ENCODE results near the gene GPC3. TPM values are rescaled to one million over a fixed set of nuclear protein-coding genes. Genes with fewer than 3 reads are reported as not detected.

The GPC3 gene
- total RNA-seq, 4 donors from 2014 or later, result 8.4 to 28.2 (median 20.4) TPM

- Histone ChIP-seq H3K27ac (no peak overlapping the region), H3K9me3 (no peaks in the 10 kb centered on the region), H3K27me3 (no peaks in the 10 kb centered on the region), H3K36me3 (no peaks in the 10 kb centered on the region), H3K4me3 (replicated peaks in 1 of 3) (no peak overlapping the region), H3K4me1 (no peaks in the 10 kb centered on the region)
- intact Hi-C loops (cut with DNase I), result no loop called here
- DNase-seq, result no peak
- no peak for TF ChIP-seq POLR2A (IDR thresholded peaks at IDR 0.05)
- TF ChIP-seq, protein P1, sequence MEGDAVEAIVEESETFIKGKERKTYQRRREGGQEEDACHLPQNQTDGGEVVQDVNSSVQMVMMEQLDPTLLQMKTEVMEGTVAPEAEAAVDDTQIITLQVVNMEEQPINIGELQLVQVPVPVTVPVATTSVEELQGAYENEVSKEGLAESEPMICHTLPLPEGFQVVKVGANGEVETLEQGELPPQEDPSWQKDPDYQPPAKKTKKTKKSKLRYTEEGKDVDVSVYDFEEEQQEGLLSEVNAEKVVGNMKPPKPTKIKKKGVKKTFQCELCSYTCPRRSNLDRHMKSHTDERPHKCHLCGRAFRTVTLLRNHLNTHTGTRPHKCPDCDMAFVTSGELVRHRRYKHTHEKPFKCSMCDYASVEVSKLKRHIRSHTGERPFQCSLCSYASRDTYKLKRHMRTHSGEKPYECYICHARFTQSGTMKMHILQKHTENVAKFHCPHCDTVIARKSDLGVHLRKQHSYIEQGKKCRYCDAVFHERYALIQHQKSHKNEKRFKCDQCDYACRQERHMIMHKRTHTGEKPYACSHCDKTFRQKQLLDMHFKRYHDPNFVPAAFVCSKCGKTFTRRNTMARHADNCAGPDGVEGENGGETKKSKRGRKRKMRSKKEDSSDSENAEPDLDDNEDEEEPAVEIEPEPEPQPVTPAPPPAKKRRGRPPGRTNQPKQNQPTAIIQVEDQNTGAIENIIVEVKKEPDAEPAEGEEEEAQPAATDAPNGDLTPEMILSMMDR (IDR thresholded peaks at IDR 0.05), result no peak
- WGBS, 2 donors, result 85 to 92% methylated on average over 1 of the region's 1 CpG
These were observed 396.6 kb downstream of the GPC3 start for GRCh38 chrX:133588827-133589226.

- intact Hi-C loops (cut with DNase I), result no loop called here
- H3K9me3 ChIP-seq, result no peaks in the 10 kb centered on the region
- no peak for DNase-seq
- 82 to 100% methylated on average over 4 of the region's 4 CpGs for WGBS, 2 donors
- H3K27me3 ChIP-seq, result no peaks in the 10 kb centered on the region
- no peaks in the 10 kb centered on the region for H3K36me3 ChIP-seq
- TF ChIP-seq, protein P1 (IDR thresholded peaks at IDR 0.05), result no peak
- no peak for TF ChIP-seq POLR2A (IDR thresholded peaks at IDR 0.05)
- no peak overlapping the region for H3K27ac ChIP-seq
- H3K4me1 ChIP-seq, result no peaks in the 10 kb centered on the region
- H3K4me3 ChIP-seq (replicated peaks in 1 of 3), result no peak overlapping the region
These were observed 397.6 kb downstream of the GPC3 start for GRCh38 chrX:133587818-133588217.

DNA sequence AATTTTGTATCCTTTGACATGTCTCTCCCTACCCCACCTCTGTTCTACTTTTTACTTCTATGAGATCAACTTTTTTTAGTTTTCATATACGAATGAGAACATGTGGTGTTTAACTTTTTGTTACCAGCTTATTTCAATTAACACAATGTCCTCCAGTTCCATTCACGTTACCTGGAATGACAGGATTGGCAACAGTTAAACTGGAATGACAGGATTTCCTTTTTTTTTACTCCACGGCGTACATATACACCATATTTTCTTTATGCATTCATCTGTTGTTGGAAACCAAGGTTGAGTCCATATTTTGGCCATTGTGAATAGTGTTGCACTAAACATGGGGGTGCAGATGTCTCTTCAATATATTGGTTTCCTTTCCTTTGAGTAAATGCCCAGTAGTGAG is 398.3 kb downstream of the GPC3 start:
- Histone ChIP-seq H3K36me3 (no peaks in the 10 kb centered on the region), H3K27ac (no peak overlapping the region), H3K9me3 (no peaks in the 10 kb centered on the region), H3K27me3 (no peaks in the 10 kb centered on the region), H3K4me3 (replicated peaks in 1 of 3) (no peak overlapping the region), H3K4me1 (no peaks in the 10 kb centered on the region)
- DNase-seq, result no peak
- TF ChIP-seq POLR2A (IDR thresholded peaks at IDR 0.05), result no peak
- TF ChIP-seq, protein P1 (IDR thresholded peaks at IDR 0.05), result no peak
- intact Hi-C loops (cut with DNase I), result no loop called here
- WGBS, 2 donors, result 80 to 84% methylated on average over 4 of the region's 4 CpGs

- Histone ChIP-seq H3K27me3 (no peaks in the 10 kb centered on the region), H3K9me3 (no peaks in the 10 kb centered on the region), H3K36me3 (no peaks in the 10 kb centered on the region), H3K27ac (no peak overlapping the region), H3K4me1 (no peaks in the 10 kb centered on the region), H3K4me3 (replicated peaks in 1 of 3) (no peak overlapping the region)
- intact Hi-C loops (cut with DNase I), result no loop called here
- no peak for DNase-seq
- WGBS, 2 donors, result 59 to 70% methylated on average over 4 of the region's 4 CpGs
- TF ChIP-seq POLR2A (IDR thresholded peaks at IDR 0.05), result no peak
- TF ChIP-seq, protein P1 (IDR thresholded peaks at IDR 0.05), result no peak
These were observed 399.0 kb downstream of the GPC3 start for GRCh38 chrX:133586443-133586842.

GRCh38 chrX:133583825-133584224 is 401.6 kb downstream of the GPC3 start:
- 82 to 90% methylated on average over 2 of the region's 2 CpGs for WGBS, 2 donors
- H3K36me3 ChIP-seq, result no peaks in the 10 kb centered on the region
- H3K27me3 ChIP-seq, result no peaks in the 10 kb centered on the region
- H3K4me1 ChIP-seq, result no peaks in the 10 kb centered on the region
- DNase-seq, result no peak
- H3K4me3 ChIP-seq (replicated peaks in 1 of 3), result no peak overlapping the region
- no peak overlapping the region for H3K27ac ChIP-seq
- TF ChIP-seq, protein P1 (IDR thresholded peaks at IDR 0.05), result no peak
- no peak for TF ChIP-seq POLR2A (IDR thresholded peaks at IDR 0.05)
- no peaks in the 10 kb centered on the region for H3K9me3 ChIP-seq
- intact Hi-C loops (cut with DNase I), result no loop called here

Data from thyroid gland (tissue), 4 donors.